ENCODE measurements around the gene SYCP2.
A peak's percentile ranks its signal among the peaks of the same experiment; 100 is the strongest.

Gene SYCP2

GRCh38 chr20:59835448-59836395 lies 97.7 kb downstream of the SYCP2 start:
- DNase-seq, result no peak

GRCh38 chr20:59835057-59835447 lies 98.4 kb downstream of the SYCP2 start:
- no peak for DNase-seq

- peak in 1 of 2 experiments; percentile 36 for DNase-seq
These were observed 100.8 kb downstream of the SYCP2 start for GRCh38 chr20:59832406-59833363.

GRCh38 chr20:59831916-59832270 lies 101.5 kb downstream of the SYCP2 start:
- no peak for DNase-seq

GRCh38 chr20:59831024-59831915 lies 102.2 kb downstream of the SYCP2 start:
- DNase-seq, result no peak

GRCh38 chr20:59830665-59831023 lies 102.8 kb downstream of the SYCP2 start:
- DNase-seq, result no peak

GRCh38 chr20:59829786-59830664 lies 103.4 kb downstream of the SYCP2 start:
- DNase-seq, result no peak

- no peak for DNase-seq
These were observed 104.2 kb downstream of the SYCP2 start for GRCh38 chr20:59829054-59829785.

- no peak for DNase-seq
These were observed 105.0 kb downstream of the SYCP2 start for GRCh38 chr20:59828125-59829053.

- no peak for DNase-seq
These were observed 106.0 kb downstream of the SYCP2 start for GRCh38 chr20:59827138-59828056.

- DNase-seq, result peak; percentile 54 to 85
These were observed 107.3 kb downstream of the SYCP2 start for GRCh38 chr20:59825944-59826759.

- DNase-seq, result no peak
These were observed 107.9 kb downstream of the SYCP2 start for GRCh38 chr20:59825563-59825920.

- DNase-seq, result no peak
These were observed 108.5 kb downstream of the SYCP2 start for GRCh38 chr20:59824711-59825562.

GRCh38 chr20:59823491-59824259 lies 109.8 kb downstream of the SYCP2 start:
- no peak for DNase-seq

- DNase-seq, result no peak
These were observed 110.4 kb downstream of the SYCP2 start for GRCh38 chr20:59823030-59823423.
